GM19438 (cell line): Measurements from ENCODE around the gene MGST2.

Source experiments
- ATAC-seq: cut with Tn5 transposase; IDR thresholded peaks from one replicate; pipeline ENCODE4 v1.9.1; 2021; ENCODE audit warnings: low read depth; ENCODE audit not compliant: unreplicated experiment

The MGST2 gene

DNA sequence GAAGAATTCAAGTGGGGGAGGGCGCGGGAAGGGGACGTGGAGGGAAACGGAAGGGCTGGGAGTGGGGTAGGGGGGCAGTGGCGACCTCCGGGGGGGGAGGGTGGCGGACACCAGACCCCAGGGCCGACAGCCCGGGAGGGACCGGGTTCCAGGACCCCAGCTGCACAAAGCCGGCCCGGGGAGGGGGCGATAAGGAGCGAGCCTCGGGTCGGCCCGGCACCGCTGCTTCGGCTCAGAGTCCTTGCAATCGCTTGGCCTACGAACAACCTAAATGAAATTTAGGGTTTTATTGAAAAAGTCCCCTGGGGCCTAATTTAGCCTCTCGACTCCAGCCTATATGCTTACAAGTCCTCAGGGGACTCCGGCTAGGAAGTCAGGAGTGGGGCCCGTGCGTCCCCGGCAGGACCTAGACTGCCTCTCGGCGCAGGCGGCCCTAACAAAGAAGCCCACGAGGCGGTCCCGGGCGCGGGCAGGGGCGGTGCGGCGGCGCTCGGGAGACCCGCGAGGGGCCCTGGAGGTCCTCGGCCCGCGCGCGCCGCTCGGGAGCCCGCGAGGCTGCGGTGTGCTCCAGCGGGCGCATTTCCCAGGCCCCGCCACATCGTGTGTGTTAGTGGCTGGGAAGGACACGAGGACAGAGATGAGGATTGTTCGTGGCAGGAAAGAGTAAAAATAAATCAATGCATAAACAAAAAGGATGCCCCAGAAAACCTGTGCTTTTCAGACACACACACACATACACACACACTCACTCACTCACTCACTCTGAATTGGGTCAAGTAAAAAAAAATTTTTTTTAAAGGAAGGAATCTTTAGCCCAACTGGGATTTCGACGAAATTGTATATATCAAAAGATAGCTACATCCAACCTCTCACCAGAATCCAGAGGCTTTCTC, 70.0 kb downstream of the MGST2 start:
- ATAC-seq = no peak

- no peak for ATAC-seq
Observed at GRCh38 chr4:139736274-139736660, 70.6 kb downstream of the MGST2 start.

GRCh38 chr4:139736661-139737060, 71.0 kb downstream of the MGST2 start:
- ATAC-seq = no peak

DNA sequence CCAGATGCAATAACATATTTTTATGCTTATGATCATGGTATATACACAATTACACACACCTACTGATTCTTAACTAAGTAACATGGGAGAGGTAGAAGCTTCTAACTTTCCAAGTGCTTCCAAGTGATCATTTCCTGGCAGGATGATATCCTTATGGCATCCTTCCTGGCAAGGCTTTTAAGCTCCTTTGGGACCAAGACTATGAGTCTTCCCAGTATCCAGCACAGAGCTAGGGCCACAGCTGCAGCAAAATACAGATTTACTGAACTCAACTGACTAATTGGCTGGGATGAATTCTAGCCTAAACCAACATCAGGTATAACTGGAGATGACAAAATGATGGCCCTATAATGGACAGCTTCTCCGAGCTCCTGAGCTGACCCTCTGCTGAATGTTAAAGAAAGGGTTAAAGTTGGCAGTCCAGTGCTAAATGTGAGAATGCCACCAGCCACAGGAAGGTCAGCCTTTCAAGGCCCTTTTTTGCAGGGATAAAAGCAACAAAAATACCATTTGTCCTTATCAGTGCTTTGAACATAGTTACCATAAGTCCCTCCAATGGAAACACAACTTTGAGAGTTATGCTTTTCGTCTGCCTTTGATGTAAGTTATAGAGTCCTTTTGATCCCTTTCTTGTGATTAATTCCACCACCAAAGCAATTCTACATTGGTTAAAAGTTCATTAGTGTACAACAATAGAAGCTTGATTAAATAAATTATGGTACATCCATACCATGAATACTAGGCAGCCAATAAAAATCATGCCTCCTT, 73.4 kb downstream of the MGST2 start:
- ATAC-seq = no peak

GRCh38 chr4:139740121-139740520, 74.5 kb downstream of the MGST2 start:
- no peak for ATAC-seq

DNA sequence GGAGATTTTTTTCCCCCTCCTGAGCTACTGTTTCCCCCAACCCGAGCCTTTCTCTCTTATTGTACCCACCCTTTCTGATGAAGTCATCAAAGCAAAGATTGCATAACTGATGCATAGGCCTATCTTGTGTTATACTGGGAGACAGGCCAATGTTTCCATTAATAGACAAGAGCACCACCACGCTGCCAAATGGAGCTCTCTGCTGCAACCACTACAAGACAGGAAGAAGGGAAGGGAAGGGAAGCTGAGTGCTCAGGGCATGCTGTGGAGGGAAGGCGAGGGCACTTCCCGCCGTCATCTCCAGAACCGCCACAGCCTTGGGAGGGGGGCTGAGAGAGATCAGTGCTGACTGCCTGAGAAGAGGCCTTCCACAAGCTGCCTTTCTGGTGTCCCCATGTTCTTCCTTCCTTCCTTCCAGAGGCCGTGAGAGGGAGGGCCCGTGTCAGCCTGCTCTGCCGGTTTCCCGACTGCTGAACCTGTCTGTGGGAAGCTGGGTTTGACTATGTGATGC, 75.0 kb downstream of the MGST2 start:
- no peak for ATAC-seq

- ATAC-seq = no peak
Observed at GRCh38 chr4:139743027-139743426, 77.4 kb downstream of the MGST2 start.

DNA sequence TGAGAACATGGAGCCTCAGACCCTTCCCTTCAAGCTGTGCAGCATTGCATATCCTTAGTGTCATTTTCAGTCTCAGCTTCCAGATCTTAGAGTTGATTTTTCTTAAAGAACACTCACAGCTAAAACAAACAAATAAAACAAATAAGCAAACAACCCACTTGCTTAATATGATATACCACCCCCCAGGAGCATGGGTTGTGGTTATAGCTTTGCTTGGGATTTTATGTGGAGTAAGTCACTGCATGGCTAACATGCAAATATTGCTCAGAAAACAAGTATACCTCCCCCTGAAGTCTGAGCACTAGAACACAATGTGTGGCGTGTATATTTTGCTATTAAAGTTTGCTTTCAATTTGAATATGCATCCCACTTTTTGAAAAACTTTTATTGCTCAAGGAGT, 78.6 kb downstream of the MGST2 start:
- ATAC-seq = no peak

GRCh38 chr4:139745111-139745639, 79.6 kb downstream of the MGST2 start:
- ATAC-seq = no peak

DNA sequence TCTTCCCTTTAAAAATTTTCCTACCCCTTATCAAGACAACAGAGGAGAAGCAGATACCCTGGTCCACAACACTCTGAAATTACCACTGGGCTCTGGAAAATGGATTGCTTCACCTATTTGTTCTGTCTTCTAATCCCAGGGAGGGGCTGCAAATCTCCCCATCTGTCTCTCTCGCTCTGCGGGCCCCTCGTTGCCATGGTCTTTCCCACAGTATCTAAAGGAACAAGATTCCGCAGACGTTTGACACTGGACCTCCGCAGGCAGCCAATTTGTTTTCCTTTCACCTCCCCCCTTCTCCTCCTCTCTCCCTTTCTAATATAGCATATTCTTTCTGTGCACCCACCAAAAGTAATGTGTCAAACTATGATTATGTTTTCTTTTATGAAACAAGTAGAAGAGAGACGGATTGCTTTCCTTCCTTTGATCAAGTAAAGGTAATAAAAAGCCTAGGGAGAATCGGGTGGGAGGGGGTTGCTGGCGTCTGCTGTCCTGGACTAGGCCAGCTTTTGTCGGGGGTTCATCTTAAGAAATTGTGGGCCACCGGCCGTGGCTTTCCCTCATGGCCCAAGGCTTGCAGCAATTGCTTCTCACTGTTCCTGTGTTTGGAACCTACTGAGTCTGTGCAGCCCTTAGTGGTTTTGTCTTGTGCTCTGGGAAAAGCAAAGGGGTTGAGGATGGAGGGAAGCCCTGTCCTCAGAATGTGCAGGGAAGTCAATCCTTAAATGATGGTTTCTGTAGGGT, 81.0 kb downstream of the MGST2 start:
- ATAC-seq = no peak

DNA sequence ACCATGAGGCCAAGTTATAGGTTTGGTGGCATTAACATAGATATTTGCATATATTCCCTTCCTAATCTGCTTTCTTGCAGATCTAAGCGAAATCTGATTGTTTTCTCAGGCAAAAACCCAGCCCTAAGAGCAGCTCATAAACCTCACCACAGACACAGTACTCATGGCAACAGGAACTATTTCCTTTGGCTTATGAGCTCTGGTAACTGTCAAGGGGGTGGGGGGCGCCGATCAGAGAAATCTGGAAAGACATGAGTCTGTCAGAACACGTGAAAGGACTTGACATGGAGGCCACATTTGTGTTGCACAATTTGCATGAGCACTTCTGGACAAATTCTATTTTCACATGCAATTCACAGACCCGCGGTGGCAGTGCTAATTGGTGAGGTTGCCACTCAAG, 83.7 kb downstream of the MGST2 start:
- no peak for ATAC-seq

GRCh38 chr4:139749835-139750498, 84.3 kb downstream of the MGST2 start:
- no peak for ATAC-seq

DNA sequence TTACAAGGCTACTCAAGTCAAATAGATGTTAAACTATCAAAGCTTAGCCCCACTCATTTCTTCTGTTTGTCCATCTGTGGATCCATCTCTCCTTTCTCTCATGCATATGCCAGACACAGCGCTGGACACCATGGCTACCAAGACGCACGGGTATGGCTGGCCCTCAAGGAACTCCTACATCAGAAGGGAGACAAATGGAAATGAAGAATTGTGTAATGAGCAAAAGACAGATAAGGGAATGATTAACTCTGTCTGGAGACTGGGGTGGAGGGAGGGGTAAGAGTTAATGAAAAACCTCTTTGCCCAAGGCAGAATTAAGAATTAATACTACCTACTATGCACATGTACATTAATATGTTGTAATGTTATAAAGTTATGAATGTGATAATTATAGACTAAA, 88.1 kb downstream of the MGST2 start:
- ATAC-seq = no peak
